ENCODE measurements around the gene MTIF3.
"Not testable (repeated sequence)": the region's sequence is repeated elsewhere in the genome, so short reads cannot be mapped to it uniquely, and the experiment has no call there.

Gene MTIF3

DNA sequence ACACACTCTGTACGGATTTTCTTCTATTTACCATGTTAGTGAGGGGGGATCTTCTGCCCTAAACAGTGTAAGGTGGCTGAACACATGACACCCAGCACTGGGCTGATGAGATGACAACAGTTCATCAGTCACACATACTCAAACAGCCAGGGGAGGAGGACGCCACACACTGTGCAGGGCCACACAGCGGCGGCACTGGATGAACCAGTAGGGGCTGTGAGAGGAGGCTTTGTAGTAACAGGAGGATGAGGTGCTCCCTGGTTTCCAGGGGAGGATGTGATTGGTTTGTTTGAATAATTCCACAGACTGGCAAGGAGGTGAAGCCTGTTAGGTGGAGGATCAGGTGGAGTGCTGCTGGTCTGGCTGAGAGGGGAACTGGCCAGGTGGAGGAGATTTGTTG lies 42.3 kb downstream of the MTIF3 start:
- no peak for DNase-seq

DNA sequence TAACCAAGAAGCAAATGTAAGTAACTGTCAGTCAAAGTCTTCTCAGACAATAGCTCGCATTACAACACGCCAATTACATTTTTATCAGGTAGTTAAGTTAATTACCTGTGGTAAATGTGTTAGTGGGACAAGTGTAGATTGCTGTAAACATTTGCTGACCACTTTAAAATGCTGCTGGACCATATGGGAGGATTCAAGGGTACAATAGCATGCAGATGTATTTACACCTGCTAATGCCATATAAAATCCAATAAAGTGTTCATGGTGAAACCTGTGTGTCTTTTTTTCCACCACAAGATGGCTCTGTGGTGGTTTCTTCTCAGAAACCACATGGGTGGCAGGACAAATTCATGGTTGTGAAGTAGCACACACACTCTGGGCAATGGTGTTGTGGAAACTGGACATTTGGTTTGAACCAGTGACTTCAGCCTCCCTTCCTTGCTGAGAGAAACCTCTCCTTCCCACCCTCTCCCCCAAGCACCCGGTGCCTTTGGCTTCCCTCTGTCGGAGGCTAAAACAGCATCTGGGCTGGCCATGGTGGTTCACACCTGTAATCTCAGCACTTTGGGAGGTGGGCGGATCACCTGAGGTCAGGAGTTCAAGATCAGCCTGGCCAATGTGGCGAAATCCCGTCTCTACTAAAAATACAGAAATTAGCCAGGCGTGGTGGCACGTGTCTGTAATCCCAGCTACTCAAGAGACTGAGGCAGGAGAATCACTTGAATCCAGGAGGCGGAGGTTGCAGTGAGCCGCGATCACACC lies 44.0 kb downstream of the MTIF3 start:
- DNase-seq = no peak

DNA sequence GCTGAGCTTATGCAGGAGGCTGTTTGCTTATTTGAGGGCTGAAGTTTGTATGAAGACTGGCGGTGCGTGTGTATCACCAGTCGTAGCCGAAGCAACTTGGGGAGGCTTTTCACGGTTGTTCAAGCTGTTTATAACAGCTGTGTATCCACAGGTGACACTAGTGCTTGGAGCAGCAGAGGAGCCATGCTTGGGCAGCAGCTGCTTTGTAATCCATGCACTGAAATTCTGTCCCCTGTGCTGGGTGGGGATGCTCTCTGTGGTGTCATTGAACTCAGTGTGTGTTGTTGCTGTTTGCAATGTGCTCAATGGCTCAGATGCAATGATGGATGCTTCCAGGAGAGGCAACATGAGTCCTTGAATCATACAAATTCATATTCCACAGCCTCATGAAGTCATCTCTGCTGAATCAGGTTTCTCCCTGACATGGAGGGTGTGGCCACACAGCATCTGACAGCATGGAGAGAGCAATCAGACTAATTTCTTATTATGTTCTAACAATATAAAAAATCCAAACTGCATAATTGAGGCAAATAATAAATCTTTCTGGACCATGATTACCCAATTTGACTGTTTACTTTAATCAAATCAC lies 44.7 kb downstream of the MTIF3 start:
- DNase-seq = no peak

DNA sequence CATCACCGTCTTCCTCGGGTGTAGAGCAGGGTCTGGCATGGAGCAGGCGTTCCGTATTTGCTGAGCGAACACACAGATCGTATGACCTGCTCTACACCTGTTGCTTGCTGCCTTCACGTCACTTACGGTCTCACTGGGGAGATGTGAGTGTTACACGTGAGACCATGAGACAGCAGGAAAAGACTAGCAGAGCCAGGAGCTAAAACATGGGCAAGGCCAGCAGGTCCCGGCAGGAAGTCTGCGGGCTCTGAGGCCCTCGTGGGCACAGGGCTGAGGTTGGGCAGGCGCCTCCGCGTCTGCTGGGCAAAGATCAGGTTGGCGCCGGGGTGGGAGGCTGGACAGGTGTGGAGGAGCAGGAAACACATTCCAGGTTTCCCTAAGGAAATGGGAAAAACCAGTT lies 45.7 kb downstream of the MTIF3 start:
- no peak for DNase-seq

DNA sequence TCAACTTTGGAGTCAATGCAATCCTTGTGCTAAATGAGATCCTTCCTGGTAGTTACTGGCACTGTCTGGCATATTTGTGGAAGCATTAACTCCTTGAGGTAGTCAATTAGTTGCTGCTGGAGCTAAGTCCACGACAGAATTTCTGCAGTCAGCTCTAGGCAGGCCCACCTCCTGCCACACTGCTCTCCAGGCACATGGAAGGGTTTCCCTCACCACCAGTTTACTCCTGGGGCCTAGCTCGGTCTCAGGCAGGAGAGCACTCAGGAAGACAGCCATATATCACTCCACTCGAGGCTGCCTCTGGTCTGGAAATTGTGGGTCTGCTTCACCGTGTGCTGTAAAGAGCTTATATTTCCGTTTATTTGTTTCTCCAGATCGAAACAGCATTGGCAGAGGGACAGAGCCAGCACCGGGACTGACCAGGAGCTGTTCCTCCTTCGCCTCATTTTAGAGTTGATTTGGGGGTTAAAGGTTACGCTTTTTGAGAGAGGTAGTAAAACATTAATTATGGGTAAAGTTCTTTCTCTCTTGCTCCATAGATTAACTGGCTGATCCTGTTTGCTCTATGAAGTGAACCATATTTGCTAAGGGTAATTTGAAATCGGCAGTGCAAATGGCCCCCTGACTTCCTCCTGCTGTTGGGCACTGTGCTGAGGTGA lies 46.5 kb downstream of the MTIF3 start:
- DNase-seq = no peak

DNA sequence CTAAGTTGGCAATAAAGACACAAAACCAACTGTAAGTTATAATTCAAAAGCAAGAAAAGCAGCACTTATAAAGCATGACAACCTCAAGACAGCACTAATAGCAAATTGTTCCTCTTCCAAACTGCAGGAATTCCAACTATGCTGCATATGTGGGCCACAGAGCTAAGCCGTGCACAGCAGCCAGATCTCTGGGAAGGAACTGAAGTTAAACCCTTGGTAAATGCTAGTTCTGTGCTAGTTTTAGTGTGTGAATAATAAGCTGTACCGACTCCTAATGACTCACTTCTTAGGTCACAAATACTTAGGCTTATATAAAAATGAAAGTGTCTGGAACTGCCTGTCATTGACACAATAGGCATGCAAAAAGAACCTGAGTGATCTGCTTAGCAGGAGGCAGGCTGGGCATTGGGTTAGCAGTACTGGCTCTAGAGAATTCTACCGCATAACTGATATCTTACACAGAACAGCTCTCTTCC lies 47.1 kb downstream of the MTIF3 start:
- no peak for DNase-seq

DNA sequence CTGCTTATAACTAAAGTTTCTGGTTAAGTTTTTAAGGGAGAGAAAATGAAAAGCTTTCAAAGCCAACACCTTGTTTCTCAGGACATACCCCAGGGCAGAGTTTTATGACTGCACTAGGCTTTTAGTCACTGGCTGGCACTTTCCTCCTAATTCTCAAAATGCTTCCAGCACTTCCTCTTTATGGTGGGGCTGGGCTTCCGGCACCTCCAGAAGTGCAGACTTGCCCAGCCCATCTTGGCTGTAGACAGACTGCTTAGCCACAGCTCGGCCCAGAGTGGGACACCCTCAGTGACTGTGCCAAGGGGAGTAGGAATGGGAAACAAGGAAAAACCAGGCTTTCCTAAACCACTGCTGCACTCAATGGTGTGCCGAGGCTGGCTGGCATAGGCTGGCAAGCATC lies 49.2 kb downstream of the MTIF3 start:
- DNase-seq = no peak

DNA sequence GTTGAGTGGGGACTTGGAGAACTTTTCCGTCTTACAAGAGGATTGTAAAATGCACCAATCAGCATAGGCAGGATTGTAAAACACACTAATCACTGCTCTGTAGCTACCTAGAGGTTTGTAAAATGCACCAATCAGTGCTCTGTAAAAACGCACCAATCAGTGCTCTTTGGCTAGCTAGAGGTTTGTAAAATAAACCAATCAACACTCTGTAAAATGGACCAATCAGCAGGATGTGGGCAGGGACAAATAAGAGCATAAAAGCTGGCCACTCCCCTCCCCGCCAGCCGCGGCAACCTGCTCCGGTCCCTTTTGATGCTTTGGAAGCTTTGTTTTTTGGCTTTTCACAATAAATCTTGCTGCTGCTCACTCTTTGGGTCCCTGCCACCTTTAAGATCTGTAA lies 50.0 kb downstream of the MTIF3 start:
- not testable (repeated sequence) for DNase-seq

DNA sequence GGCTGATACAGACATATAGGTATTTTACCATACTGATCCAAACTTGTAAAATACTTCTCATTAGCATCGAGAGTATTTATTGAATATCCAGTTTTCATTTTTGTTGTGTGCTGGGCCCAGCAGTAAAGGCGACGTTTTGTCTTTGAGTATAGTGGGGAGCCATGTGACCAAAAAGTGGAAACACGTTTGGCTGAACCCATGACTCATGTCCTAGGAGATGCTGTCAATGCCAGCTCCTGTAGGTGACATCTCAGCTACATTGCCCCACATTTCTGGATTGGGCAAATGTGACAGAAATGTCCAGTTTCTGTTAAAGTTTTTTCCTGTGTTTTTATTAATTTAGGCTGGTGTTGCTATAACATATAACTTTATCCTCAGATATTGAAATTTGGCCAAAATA lies 52.0 kb downstream of the MTIF3 start:
- no peak for DNase-seq

DNA sequence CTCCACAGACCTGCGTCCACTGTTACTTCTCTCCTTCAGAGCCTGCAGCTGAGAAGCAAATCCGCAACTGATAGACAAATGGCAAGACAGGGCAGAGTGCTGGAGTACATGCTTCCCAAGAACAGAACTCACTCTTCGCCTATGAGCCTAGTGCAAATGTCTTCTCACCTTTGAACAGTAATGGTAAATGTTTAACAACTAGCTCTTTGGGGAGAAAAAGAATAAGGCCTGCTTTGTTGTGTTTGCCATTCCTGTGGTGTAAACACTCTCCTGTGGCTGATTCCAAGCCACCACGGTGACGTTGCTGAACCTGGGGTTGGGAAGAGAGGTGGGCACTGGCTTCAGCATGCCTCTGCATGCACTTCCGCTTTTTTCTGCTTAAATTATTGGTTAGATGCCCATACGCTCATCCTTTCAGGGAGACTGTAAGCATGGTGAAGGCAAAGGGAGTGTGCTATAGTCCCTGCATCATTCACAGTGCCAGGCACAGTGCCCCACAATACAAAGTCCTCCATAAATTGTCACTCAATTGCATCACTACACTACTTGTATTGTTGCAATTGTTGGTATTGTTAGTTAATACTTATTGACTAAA lies 54.0 kb downstream of the MTIF3 start:
- no peak for DNase-seq

DNA sequence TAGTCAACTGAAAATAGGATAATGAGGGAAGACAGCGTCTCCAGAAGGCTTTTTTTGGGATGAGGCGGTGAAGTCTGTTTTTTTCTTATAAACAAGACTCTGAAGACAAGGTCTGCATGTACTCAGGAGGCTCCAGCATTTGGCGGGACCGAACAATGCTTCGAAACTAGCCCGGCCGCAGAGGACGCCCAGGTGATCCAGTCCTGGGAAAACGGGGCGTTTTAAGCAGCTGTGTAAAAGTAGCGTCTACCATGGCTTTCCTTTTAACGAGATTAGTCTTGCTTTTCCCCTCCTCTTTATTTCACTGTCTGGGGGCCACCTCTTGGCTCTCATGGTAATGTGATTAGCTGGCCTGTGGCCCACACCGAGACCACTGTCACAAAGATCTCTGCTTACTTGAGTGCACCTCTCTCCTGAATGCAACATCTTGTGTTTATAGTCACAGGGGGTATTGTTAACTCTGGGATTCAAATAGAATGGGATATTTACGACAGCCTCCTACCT lies 55.3 kb downstream of the MTIF3 start:
- DNase-seq = no peak

DNA sequence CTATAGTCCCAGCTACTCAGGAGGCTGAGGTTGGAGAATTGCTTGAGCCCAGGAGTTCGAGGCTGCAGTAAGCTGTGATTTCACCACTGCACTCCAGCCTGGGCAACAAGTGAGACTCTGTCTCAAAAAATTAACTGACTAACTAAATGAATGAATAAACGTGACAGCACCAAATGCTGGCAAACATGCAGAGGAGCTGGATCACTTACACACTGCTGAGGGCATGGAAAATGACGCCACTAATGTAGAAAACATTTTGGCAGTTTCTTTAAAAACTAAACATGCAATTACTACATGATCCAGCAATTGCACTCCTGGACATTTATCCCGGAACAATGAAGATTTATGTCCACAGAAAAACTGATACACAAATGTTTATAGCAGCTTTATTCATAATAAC lies 57.3 kb downstream of the MTIF3 start:
- DNase-seq = no peak

DNA sequence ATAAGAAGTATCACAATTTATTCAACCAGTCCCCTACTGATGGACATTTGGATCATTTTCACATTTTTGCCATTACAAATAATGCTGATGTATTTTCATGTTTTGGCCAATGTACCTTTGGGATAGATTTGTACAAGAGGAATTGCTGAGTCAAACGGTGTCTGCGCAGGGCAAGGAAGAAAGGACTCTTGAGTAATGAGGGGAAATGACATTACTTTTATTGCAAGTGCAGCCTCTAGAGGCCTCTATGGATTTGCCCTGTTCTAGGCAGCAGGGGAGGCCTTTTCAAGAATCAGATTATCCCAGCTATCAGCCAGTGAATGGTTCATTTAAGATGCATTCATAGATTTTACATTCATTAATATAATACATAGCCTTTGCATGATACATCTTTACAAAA lies 58.9 kb downstream of the MTIF3 start:
- no peak for DNase-seq

DNA sequence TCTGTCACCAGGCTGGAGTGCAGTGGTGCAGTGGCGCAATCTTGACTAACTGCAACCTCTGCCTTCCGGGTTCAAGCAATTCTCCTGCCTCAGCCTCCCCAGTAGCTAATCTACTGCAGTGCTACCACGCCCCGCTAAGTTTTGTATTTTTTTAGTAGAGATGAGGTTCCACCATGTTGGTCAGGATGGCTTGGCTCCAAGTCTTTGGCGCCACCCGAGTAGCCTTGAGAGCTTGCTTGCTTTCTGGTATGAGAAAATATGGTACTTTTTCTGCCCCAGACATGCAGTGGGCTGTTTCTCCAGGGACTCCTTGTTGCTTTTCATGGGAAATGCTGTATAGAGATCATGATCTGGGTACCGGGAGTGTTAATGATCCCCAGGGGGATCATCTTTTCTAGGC lies 60.5 kb downstream of the MTIF3 start:
- no peak for DNase-seq

DNA sequence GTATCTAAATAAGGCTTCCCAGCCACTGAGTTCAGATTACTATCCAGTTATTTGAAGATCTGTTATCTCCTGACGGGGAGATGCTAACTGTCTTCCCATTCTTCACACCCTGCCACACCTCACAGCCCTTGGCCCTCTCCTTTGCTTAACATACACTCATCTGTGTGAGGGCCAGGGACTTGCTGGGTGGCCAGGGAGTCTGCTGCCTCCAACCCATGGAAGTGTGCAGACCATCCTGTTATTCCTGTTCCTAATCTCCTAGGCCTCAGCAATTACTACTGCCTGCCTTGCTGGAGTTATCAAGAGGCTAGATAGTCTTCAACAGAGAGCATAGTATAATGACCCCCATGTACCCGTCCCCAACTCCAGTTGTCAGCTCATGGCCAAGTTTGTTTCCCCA lies 62.1 kb downstream of the MTIF3 start:
- no peak for DNase-seq
